PC-9 (cell line): Measurements from ENCODE around the gene RTF2.

Experiments
- CTCF ChIP-seq: fragments of 200-600 bp; sonication (generic); conservative IDR thresholded peaks from 2 replicates; pipeline ENCODE4 v1.6.1; 2017; ENCODE audit warnings: mixed run types, antibody characterized with exemption, mild to moderate bottlenecking, moderate library complexity
- EZH2 ChIP-seq: fragments of 200-600 bp; sonication (generic); IDR thresholded peaks from 2 replicates; pipeline ENCODE4 v1.8.0; 2017; ENCODE audit warnings: antibody characterized with exemption, low read depth

- no peak for TF ChIP-seq CTCF
- no peak for TF ChIP-seq EZH2
Observed at GRCh38 chr20:56551571-56551970, 83.1 kb downstream of the RTF2 start.
